Measurements from ENCODE around the gene CHCHD3. TPM values are rescaled to one million over a fixed set of nuclear protein-coding genes. Genes with fewer than 3 reads are reported as not detected.

CHCHD3 gene
- total RNA-seq, 1 experiment from 2014 or later = 287 TPM

DNA sequence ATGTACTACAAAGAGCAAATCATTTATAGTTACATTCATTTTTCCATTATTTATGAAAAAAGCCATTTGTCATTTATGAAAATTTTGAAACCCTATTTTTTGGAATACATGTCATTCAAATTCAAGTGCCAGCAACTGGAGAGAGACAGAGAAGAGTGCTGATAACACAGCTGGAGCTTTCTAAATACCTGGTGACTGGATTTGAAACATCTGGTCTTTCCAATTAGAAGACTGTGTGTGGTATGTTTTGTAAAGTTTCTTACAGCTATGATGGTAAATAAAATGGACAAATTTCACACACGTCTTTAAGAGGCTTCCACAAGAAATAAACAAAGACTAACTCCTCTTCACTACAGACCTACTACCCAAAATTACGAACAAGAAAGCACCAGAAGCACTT, 56.8 kb downstream of the CHCHD3 start:
- in situ Hi-C loops (cut with HindIII; ENCODE audit: low pct_unique_long_range_greater_than_20kb, low sequenced_read_pairs) = no loop called here
- DNase-seq (ENCODE audit: low read depth, low spot score) = no peak

DNA sequence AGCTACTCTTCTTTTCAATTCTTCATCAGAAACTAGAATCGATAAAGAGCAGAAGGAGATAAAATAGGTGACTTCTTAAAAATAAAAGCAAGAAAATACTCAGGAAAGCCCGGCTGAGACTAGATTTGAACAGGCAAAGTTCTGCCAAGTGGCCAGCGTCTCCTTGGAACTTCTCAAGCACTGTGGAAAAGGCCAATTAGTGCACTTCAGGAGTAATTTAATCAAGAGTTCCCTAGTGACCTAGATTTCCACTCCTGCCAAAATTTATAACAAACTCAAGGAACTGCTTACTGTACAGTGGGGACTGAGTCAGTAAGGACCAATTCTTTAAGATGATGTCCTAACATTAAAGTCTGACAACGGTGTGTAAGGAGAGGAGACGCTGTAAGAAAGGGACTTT, 57.3 kb downstream of the CHCHD3 start:
- DNase-seq (ENCODE audit: low read depth, low spot score) = no peak
- in situ Hi-C loops (cut with HindIII; ENCODE audit: low pct_unique_long_range_greater_than_20kb, low sequenced_read_pairs) = no loop called here

DNA sequence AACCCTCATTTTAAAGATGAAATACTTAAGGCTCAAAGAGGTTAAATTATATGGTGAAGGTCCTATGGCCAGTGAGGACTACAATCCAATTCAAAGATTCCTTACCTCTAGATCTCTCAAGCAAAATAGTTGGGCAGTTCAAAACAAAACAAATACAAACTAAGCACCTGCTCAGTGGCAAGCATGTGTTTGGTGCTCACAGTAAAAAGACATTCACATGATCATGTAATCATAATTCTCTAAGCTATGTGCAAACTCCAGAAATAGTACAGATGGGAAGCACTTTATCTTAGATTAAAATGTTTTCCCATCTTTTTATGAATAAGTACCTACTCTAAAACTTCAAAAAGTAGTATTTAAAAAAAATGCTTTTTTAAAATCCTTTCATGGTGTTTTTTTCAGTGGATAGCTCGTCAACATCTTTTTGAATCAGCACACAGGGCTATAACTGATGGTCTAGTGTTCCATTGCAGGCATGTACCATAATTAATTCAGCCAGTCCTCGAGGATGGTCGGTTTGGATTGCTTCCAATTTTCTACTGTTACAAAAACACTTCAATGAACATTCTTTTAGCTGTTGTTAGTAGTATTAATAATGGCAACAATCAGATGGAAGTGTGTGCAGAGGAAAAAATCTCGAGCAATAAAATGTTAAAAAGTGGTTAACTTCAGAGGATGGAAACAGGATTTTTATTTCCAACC, 58.4 kb downstream of the CHCHD3 start:
- peak; percentile 33 for DNase-seq (ENCODE audit: low read depth, low spot score)
- in situ Hi-C loops (cut with HindIII; ENCODE audit: low pct_unique_long_range_greater_than_20kb, low sequenced_read_pairs) = no loop called here

DNA sequence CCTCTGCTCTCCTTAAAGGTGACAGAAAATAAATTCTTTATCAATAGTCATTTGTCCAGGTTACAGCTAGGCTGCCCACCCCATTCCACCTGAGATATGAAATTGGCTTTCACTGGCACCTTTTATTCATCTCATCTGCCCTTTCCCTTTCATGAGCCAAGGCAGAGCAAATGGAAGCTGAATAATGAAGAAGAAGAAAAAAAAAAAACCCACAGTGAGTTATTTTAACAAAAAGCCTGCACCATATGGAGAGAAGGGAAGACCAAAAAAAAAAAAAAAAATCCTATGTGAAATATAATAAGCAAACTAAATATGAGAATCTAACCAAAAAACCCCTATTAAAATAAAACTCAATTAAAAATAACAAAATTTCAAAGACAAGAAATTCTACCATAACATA, 59.2 kb downstream of the CHCHD3 start:
- in situ Hi-C loops (cut with HindIII; ENCODE audit: low pct_unique_long_range_greater_than_20kb, low sequenced_read_pairs) = no loop called here
- DNase-seq (ENCODE audit: low read depth, low spot score) = no peak

DNA sequence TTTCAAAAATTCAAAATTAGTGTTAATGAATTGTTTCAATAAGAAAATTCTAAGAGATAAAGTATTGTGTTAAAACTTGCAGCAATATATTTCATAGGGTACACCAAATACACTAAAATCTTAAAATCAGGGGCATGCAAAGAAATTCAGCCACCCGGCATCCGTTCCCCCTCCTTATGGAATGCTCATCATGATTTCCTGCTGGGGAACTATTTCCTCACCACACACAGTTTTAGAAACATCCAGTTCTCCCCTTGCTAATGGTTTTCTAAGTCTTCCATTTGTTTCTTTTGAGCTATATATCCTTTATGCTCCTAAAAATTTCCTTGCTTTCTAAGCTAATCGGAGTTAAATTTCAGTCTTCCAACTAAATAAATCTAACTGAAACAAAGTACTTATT, 60.7 kb downstream of the CHCHD3 start:
- DNase-seq (ENCODE audit: low read depth, low spot score) = no peak
- in situ Hi-C loops (cut with HindIII; ENCODE audit: low pct_unique_long_range_greater_than_20kb, low sequenced_read_pairs) = no loop called here

DNA sequence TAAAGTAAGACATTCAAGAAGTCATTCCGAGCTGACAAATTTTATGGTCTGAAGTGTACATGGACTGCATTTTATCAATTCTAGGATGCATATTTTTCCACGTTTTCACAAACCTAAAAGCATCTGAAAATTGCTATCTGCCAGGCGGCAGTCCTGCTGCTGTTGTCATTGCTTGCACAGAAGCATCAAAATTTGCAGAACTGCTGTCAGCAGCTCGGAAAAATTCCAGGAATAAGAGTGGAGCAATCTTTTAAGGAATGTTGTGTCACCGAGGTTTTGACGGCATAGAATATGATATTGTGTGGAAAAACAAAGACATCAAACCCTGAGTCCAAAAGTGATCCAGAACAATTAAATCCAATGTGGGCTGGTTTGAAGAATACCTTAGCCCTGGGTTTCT, 61.4 kb downstream of the CHCHD3 start:
- in situ Hi-C loops (cut with HindIII; ENCODE audit: low pct_unique_long_range_greater_than_20kb, low sequenced_read_pairs) = no loop called here
- DNase-seq (ENCODE audit: low read depth, low spot score) = no peak

DNA sequence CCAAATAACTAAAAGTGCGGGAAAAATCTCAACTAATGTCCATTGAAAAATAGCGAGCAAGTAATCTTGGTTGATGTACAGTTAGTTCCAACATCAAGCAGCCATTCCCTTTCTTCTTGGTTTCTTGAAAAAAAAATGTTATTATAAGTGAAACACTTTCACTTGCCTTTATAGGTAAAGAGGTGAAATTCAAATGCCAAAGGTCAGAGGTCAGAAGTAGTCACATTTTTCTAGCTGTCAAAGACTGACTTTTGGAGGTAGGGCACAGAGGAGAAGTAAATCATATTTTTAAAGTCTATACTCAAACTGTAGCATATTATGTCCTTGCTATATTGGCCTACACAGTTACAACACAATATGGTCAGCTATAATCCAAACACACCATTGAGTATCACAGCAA, 62.3 kb downstream of the CHCHD3 start:
- no peak for DNase-seq (ENCODE audit: low read depth, low spot score)
- in situ Hi-C loops (cut with HindIII; ENCODE audit: low pct_unique_long_range_greater_than_20kb, low sequenced_read_pairs) = no loop called here

DNA sequence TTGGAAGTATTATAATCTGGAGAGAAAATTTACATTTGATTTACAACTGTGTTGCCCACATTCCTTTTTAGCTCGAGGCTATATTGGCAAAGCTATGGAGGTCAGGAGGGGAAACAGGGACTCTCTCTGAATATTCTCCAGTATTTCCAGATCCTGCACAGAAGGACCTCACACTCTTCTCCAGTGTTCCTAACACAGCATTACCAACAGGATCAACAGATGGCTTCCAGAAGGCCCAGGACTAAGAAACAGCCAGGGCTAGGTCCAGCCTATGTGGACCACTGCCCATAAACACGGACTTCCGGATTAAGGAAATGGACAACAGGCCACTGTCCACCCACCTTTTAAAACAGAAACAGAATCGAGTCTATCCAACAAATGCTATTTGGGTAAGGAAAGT, 65.3 kb downstream of the CHCHD3 start:
- in situ Hi-C loops (cut with HindIII; ENCODE audit: low pct_unique_long_range_greater_than_20kb, low sequenced_read_pairs) = no loop called here

DNA sequence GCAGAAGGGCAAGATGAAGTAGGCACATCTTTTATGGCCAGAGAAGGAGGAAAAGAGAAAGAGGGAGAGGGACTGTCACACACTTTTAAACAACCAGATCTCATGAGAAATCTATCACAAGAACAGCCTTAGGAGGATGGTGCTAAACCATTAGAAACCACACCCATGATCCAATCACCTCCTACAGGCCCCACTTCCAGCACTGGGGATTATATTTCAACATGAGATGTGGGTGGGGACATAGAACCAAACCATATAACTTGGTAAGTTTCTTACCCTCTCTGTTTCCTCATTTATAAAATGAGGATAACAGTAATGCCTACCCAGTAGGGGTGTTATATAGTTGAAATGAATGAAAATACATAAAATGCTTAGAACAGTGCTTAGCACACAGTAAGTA, 66.0 kb downstream of the CHCHD3 start:
- DNase-seq (ENCODE audit: low read depth, low spot score) = no peak

More for the DNA sequence above, 65.3 kb downstream of the CHCHD3 start:
- DNase-seq (ENCODE audit: low read depth, low spot score) = peak; percentile 9

DNA sequence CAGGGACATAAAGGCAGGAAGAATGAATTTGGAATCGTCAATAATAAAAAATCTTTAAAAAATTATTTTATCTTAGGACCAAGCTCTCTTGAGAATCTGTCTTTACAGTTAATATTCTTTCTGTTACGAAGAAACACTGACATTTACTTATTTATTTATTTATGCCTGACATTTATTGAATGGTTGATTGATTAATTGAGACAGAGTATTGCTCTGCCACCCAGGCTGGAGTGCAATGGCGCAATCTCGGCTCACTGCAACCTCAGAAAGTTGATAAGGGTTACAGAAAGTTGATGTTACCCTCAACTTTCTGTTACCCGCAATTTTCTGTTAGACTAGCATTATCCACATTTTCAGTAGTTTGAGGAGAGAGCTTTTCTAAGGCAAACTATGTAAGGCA, 70.1 kb downstream of the CHCHD3 start:
- no peak for DNase-seq (ENCODE audit: low read depth, low spot score)
- in situ Hi-C loops (cut with HindIII; ENCODE audit: low pct_unique_long_range_greater_than_20kb, low sequenced_read_pairs) = no loop called here

More for the DNA sequence above, 66.0 kb downstream of the CHCHD3 start:
- in situ Hi-C loops (cut with HindIII; ENCODE audit: low pct_unique_long_range_greater_than_20kb, low sequenced_read_pairs) = no loop called here

DNA sequence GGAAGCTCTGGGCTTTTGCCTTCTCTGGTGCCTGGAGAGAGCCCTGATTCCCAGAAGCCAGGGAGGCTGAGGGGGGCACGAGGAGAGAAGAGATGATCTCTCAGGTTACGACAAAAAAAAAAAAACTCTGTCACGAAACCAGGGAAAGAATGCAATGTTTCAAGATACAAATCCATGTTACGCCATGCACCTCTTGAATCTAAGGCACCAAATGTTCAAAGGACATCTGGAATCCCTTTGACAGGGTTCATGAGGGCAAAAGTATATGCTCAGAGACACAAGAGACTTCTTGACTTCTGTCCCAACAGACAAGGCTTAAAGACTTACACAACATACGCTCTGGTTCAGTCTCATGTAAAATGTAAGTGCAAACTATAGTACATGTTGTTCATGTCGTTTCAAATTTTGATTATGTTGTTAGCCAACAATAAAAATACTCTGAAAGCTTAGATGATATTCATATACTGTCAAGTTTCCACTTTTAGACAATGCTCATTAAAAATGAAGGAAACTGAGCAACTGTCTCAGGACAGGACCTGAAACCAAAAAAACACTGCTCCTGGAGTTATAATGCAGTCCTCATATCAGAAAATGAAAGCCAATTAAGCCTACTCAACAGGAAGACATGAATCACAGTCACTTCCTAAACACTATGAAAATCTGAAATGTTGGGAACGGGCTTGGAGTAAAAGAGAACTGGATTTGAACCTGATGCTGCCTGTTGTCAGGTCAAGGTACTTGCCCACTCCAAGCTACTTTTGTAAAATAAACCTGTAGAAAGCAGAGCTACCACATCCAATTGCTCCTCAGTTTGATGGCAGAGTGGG, 72.3 kb downstream of the CHCHD3 start:
- no peak for DNase-seq (ENCODE audit: low read depth, low spot score)
- in situ Hi-C loops (cut with HindIII; ENCODE audit: low pct_unique_long_range_greater_than_20kb, low sequenced_read_pairs) = no loop called here

DNA sequence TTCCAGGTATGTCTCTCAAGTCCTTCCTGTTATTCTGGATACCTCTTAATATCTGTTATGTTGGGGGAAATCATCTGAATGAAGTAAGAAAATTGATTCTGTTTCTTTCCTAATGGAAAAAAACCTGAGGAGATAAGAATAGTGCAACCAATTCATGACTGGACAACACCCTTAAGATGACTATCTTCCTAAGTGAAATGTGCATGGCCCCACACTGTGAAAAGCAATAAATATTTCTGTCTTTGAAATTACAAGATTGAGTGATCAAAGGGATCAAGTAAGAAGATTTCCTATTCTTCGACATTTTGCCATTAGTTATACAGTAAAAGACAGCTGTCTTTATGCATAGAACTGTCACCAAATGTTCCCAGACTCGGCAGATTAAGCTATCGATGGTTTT, 73.9 kb downstream of the CHCHD3 start:
- in situ Hi-C loops (cut with HindIII; ENCODE audit: low pct_unique_long_range_greater_than_20kb, low sequenced_read_pairs) = no loop called here
- no peak for DNase-seq (ENCODE audit: low read depth, low spot score)

DNA sequence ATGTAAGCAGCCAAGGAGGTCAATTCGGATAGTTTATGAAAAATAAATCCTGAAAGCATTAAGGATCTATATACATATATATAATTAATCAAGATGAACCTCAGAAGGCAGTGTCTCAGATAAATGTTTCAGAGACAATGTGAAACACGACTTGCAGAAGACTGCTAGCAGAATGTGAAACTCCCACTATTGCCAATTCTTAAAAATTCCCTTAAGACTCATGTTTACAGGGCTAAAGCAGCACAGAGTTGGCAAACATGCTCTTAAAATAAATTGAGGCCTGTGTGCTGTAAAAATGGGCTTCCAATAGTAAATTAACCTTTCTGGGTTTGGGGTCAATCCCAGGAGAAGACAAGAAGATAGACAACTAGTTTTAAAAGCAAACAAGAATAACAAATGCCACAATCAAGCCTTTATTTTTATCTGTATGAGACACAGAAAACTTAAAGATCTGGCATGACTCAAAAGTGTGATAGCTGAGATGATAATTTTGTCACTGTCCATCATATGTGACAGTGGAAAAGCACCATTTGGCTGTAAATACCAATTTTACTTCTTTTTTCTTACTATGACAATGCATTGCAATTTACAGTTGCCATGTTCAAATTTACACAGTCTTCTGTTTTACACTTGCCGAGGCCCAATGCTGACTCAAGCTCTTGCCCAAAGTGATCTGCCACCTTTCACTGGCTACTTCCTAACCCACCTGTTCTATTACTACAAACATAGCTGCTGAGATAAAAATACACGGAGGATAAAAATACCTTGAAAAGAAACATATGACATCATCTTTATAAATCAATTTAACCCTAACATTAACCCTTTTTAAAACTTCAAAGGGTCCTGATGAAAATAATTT, 78.6 kb downstream of the CHCHD3 start:
- in situ Hi-C loops (cut with HindIII; ENCODE audit: low pct_unique_long_range_greater_than_20kb, low sequenced_read_pairs) = no loop called here
- DNase-seq (ENCODE audit: low read depth, low spot score) = no peak

DNA sequence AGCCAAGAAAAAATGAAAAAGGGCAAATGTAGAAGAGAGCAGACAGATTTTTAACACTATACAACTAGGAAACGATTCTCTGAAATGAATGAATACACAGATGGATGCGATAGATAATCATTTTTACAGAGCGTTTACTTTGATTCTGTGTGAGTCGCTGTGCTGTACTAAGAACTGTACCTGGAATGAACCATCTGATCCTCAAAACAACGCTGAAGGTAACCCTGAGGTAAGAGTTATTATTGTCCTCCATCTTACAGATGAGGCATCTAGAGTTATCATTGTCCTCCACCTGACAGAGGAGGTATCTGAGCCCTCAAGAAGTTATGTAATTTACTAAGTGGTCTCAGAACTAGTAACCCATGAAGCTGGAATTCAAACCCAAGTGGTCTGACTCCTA, 80.2 kb downstream of the CHCHD3 start:
- in situ Hi-C loops (cut with HindIII; ENCODE audit: low pct_unique_long_range_greater_than_20kb, low sequenced_read_pairs) = no loop called here
- no peak for DNase-seq (ENCODE audit: low read depth, low spot score)

DNA sequence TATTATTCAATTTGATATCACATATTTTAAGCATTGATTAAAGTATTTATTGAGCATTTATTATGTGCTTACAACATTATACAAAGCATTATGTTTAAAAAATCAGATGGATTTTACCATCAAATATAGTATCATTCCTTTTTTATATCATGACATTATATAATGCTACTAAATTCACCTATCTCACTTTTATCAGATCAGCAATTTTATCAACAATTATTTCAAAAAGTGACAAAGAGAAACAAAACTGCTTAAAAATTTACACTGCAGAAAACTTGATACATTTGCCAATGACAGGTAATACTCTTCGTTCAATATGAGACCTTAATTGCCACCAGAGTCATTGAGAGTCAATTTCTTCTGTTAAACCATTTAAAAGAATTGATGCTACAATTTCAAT, 82.0 kb downstream of the CHCHD3 start:
- no peak for DNase-seq (ENCODE audit: low read depth, low spot score)
- in situ Hi-C loops (cut with HindIII; ENCODE audit: low pct_unique_long_range_greater_than_20kb, low sequenced_read_pairs) = no loop called here

DNA sequence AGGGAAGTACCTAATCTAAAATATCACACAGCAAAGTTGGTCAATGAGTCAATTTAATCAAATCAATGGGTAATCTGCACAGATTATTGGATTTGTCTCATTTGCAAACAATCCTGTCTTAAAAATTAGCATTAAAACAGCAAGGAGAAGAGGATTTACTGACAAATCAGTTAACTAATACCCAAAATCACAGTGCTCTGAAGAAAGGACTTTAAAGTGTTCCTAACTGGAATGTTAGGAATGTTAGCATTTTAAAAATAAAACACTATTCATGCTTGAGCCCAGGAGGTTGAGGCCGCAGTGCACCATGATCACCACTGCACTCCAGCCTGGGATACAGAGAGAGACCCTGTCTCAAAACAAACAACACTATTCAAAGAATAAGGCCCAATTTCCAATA, 83.1 kb downstream of the CHCHD3 start:
- DNase-seq (ENCODE audit: low read depth, low spot score) = no peak
- in situ Hi-C loops (cut with HindIII; ENCODE audit: low pct_unique_long_range_greater_than_20kb, low sequenced_read_pairs) = no loop called here

DNA sequence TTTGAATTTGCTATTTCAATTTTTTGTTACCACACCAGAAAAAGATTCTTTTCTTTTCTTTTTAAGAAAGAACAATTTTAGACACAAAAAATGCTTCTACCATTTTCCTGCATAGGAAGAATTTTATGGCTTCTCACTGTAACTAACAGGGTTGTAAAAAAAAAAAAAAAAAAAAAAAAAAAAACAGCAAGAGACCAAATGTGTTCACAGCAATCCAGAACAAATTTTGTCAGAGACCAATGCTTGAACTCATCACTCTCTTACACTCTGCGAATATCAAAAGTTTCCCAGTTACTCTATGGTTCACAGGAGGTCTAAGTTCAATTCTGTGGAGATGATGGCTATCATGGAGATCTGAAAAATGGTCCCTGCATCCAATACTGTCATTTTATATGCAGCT, 84.4 kb downstream of the CHCHD3 start:
- no peak for DNase-seq (ENCODE audit: low read depth, low spot score)
- in situ Hi-C loops (cut with HindIII; ENCODE audit: low pct_unique_long_range_greater_than_20kb, low sequenced_read_pairs) = no loop called here

DNA sequence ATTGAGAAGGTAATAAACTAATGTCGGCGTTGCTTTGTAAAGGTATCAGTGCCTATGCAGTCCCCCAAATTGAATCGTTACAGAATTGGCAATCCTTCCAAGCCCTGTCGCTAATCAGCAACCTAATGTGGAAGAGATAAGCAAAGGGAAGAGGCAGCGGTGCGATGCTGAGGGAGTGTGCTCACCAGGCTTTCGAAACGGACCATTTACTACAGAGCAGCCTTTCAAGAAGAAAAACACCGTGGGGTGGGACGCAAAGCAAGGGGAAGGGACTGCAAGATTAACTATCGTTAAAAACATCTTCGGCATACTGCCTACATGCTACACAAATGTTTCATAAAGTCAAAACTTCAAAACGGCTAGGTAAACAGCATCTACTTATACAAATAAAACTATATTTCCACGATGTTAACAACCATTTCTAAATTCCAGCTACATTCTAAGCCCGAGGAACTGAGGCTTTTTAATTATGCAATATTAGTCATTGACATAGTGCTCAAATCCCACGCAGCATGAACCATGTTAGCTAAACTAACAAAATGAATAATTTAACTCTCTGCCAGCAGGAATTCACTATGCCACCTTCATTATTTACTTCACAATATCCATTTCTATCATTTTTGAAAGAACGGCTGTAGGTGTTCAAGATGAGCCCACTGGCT, 85.2 kb downstream of the CHCHD3 start:
- DNase-seq (ENCODE audit: low read depth, low spot score) = no peak
- in situ Hi-C loops (cut with HindIII; ENCODE audit: low pct_unique_long_range_greater_than_20kb, low sequenced_read_pairs) = no loop called here
